ENCODE data around the gene TP53BP2. TPM values are rescaled to one million over a fixed set of nuclear protein-coding genes. Genes with fewer than 3 reads are reported as not detected.
"Not testable (repeated sequence)": the region's sequence is repeated elsewhere in the genome, so short reads cannot be mapped to it uniquely, and the experiment has no call there.

Gene TP53BP2
- total and polyA plus RNA-seq, 12 donors: 5.9 to 25.3 (median 20.1) TPM

DNA sequence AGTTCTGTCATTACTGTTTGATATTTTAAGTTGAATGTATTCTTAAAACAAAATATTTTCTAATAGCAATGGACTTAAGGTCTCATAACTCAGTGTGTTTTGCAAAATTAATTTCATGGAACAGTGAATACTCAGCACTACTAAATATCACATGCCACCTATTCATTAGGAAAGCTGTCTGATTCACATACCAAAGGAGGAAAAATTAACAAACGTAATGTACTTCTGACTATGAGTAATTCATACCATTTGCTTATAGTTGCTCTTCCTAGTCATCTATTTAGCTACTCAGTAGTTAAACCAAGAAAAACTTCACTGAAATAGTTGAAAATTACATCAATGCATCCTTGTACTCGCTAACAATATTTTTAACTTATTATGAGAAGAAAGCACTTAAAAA, 35.2 kb downstream of the TP53BP2 start:
- H3K27me3 ChIP-seq: no peaks in the 10 kb centered on the region
- no peak overlapping the region for H3K27ac ChIP-seq
- intact Hi-C loops (cut with DNase I): loop anchor here in 4 of 10 donors (5.0 to 10.0 kb wide), 2 partner anchors 37 to 94 kb away; partner anchors contain the start of gene TP53BP2 (in 3 of the 4)
- peaks cover 0 to 15% (median 7%) of the 10 kb centered on the region in 9 donors for H3K4me1 ChIP-seq
- ATAC-seq: no peak
- H3K9me3 ChIP-seq: peaks cover 0 to 7% (median 0%) of the 10 kb centered on the region in 11 donors
- no peak for TF ChIP-seq CTCF (IDR thresholded peaks at IDR 0.05)
- WGBS, 2 donors: 89 to 90% methylated on average over 2 of the region's 2 CpGs
- no peak for DNase-seq
- peaks cover 0 to 84% (median 14%) of the 10 kb centered on the region in 9 donors for H3K36me3 ChIP-seq
- H3K4me3 ChIP-seq: no peak overlapping the region

DNA sequence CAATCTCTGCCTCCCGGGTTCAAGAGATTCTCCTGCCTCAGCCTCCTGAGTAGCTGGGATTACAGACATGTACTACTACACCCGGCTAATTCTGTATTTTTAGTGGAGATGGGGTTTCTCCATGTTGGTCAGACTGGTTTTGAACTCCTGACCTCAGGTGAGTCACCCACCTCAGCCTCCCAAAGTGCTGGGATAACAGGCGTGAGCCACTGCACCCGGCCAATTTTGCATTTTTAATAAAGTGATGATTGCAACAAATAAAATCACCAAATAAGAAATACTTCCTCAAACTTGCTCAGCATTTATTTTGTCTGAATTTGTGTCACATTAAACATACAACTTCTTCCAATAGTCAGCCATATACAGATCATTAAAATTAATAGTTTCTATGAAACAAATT, 35.8 kb downstream of the TP53BP2 start:
- H3K36me3 ChIP-seq: peaks cover 0 to 91% (median 14%) of the 10 kb centered on the region in 9 donors
- intact Hi-C loops (cut with DNase I): loop anchor here in 4 of 10 donors (5.0 to 10.0 kb wide), 2 partner anchors 37 to 95 kb away; partner anchors contain the start of gene TP53BP2 (in 3 of the 4)
- H3K4me3 ChIP-seq, H3K27me3 ChIP-seq, DNase-seq, H3K27ac ChIP-seq, ATAC-seq, H3K4me1 ChIP-seq, H3K9me3 ChIP-seq: not testable (repeated sequence)
- 82 to 90% methylated on average over 4 of the region's 4 CpGs for WGBS, 2 donors

GRCh38 chr1:223803211-223803610, 42.5 kb downstream of the TP53BP2 start:
- no peak for DNase-seq
- intact Hi-C loops (cut with DNase I): no loop called here
- no peak for TF ChIP-seq CTCF (IDR thresholded peaks at IDR 0.05)
- Histone ChIP-seq H3K4me3 (no peak overlapping the region), H3K27me3 (no peaks in the 10 kb centered on the region), H3K4me1 (no peaks in the 10 kb centered on the region), H3K36me3 (peaks cover 0 to 98% (median 48%) of the 10 kb centered on the region in 9 donors), H3K9me3 (peaks cover 0 to 7% (median 0%) of the 10 kb centered on the region in 11 donors), H3K27ac (no peak overlapping the region)
- WGBS, 2 donors: 92 to 94% methylated on average over 7 of the region's 7 CpGs
- ATAC-seq: no peak

GRCh38 chr1:223802602-223803001, 43.1 kb downstream of the TP53BP2 start:
- Histone ChIP-seq H3K27me3 (no peaks in the 10 kb centered on the region), H3K4me3 (no peak overlapping the region), H3K27ac (no peak overlapping the region), H3K9me3 (peaks cover 0 to 6% (median 0%) of the 10 kb centered on the region in 11 donors), H3K4me1 (no peaks in the 10 kb centered on the region), H3K36me3 (peaks cover 0 to 98% (median 54%) of the 10 kb centered on the region in 9 donors)
- WGBS, 2 donors: 89 to 94% methylated on average over 4 of the region's 4 CpGs
- intact Hi-C loops (cut with DNase I): no loop called here
- no peak for TF ChIP-seq CTCF (IDR thresholded peaks at IDR 0.05)
- DNase-seq (no peak), ATAC-seq (no peak)

- no peak overlapping the region for H3K27ac ChIP-seq
- H3K36me3 ChIP-seq: peaks cover 0 to 100% (median 54%) of the 10 kb centered on the region in 9 donors
- no peak for TF ChIP-seq CTCF (IDR thresholded peaks at IDR 0.05)
- no peak for ATAC-seq
- H3K9me3 ChIP-seq: peaks cover 0 to under 1% (median 0%) of the 10 kb centered on the region in 11 donors
- intact Hi-C loops (cut with DNase I): no loop called here
- 94 to 95% methylated on average over 7 of the region's 7 CpGs for WGBS, 2 donors
- H3K4me3 ChIP-seq: no peak overlapping the region
- no peaks in the 10 kb centered on the region for H3K4me1 ChIP-seq
- no peaks in the 10 kb centered on the region for H3K27me3 ChIP-seq
- DNase-seq: no peak
Measured at GRCh38 chr1:223802032-223802431, 43.7 kb downstream of the TP53BP2 start.

All from heart right ventricle (tissue), 16 donors.